H9 (cell line): Measurements from ENCODE around the gene KCNE4. TPM values are rescaled to one million over a fixed set of nuclear protein-coding genes. Genes with fewer than 3 reads are reported as not detected.

ENCODE experiments used
- DNase-seq: peaks from one replicate; pipeline ENCODE4 v3.0.0-alpha.2; 2017
- H2AFZ ChIP-seq: one replicate; pipeline ENCODE4 v1.6.1; 2013; ENCODE audit warnings: mild to moderate bottlenecking, low read length, control low read depth, moderate library complexity
- H2AK5ac ChIP-seq: 2 replicates; pipeline ENCODE4 v1.6.1; 2013; ENCODE audit warnings: low read length, control low read depth, mixed read lengths; ENCODE audit not compliant: insufficient read length
- H2BK120ac ChIP-seq: one replicate; pipeline ENCODE4 v1.6.1; 2013; ENCODE audit warnings: low read depth, mild to moderate bottlenecking, low read length, control low read depth, inconsistent platforms; ENCODE audit not compliant: poor library complexity, severe bottlenecking
- H2BK12ac ChIP-seq: 2 replicates; pipeline ENCODE4 v1.6.1; 2013; ENCODE audit warnings: low read length, control low read depth, mixed read lengths, low read depth; ENCODE audit not compliant: insufficient read length
- H2BK15ac ChIP-seq: 2 replicates; pipeline ENCODE4 v1.6.1; 2013; ENCODE audit warnings: low read depth, low read length, control low read depth
- H2BK20ac ChIP-seq: one replicate; pipeline ENCODE4 v1.6.1; 2013; ENCODE audit warnings: low read depth, mild to moderate bottlenecking, low read length, control low read depth, inconsistent platforms; ENCODE audit not compliant: poor library complexity, severe bottlenecking
- H2BK5ac ChIP-seq: 2 replicates; pipeline ENCODE4 v1.6.1; 2013; ENCODE audit warnings: low read length, control low read depth, mixed read lengths; ENCODE audit not compliant: insufficient read length
- H3K14ac ChIP-seq: 2 replicates; pipeline ENCODE4 v1.6.1; 2013; ENCODE audit warnings: low read length, control low read depth; ENCODE audit not compliant: insufficient read depth
- H3K18ac ChIP-seq: 2 replicates; pipeline ENCODE4 v1.6.1; 2013; ENCODE audit warnings: low read depth, mild to moderate bottlenecking, mixed read lengths, low read length, control low read depth; ENCODE audit not compliant: insufficient read length
- H3K23ac ChIP-seq: 2 replicates; pipeline ENCODE4 v1.6.1; 2013; ENCODE audit warnings: low read length, control low read depth, mixed read lengths, low read depth; ENCODE audit not compliant: insufficient read length
- H3K23me2 ChIP-seq: 2 replicates; pipeline ENCODE4 v1.6.1; 2013; ENCODE audit warnings: low read depth, mild to moderate bottlenecking, mixed read lengths, low read length, control low read depth; ENCODE audit not compliant: insufficient read length, poor library complexity, severe bottlenecking
- H3K27ac ChIP-seq: 2 replicates; pipeline ENCODE4 v1.5.1; 2013; ENCODE audit warnings: low read length, control low read depth, mixed read lengths, low read depth; ENCODE audit not compliant: insufficient read length
- H3K27me3 ChIP-seq: 2 replicates; pipeline ENCODE4 v1.6.1; 2013; ENCODE audit warnings: low read length, control low read depth, inconsistent platforms; ENCODE audit not compliant: insufficient read depth
- H3K4ac ChIP-seq: 2 replicates; pipeline ENCODE4 v1.6.1; 2013; ENCODE audit warnings: low read depth, mild to moderate bottlenecking, control low read depth, inconsistent platforms, low read length, moderate library complexity
- H3K4me1 ChIP-seq: 2 replicates; pipeline ENCODE4 v1.6.1; 2013; ENCODE audit warnings: low read length, control low read depth, inconsistent platforms; ENCODE audit not compliant: insufficient read depth
- H3K4me2 ChIP-seq: 2 replicates; pipeline ENCODE4 v1.6.1; 2013; ENCODE audit warnings: low read length, control low read depth, mixed read lengths; ENCODE audit not compliant: insufficient read length, insufficient read depth
- H3K56ac ChIP-seq: 2 replicates; pipeline ENCODE4 v1.6.1; 2013; ENCODE audit warnings: low read depth, mild to moderate bottlenecking, mixed read lengths, low read length, control low read depth; ENCODE audit not compliant: insufficient read length
- H3K79me1 ChIP-seq: 2 replicates; pipeline ENCODE4 v1.6.1; 2013; ENCODE audit warnings: low read depth, mild to moderate bottlenecking, moderate library complexity, low read length, control low read depth, inconsistent platforms; ENCODE audit not compliant: insufficient read depth, poor library complexity, severe bottlenecking
- H3K79me2 ChIP-seq: 2 replicates; pipeline ENCODE4 v1.6.1; 2013; ENCODE audit warnings: low read length, control low read depth, inconsistent platforms; ENCODE audit not compliant: insufficient read depth
- H3K9ac ChIP-seq: 2 replicates; pipeline ENCODE4 v1.6.1; 2013; ENCODE audit warnings: low read length, control low read depth, mixed read lengths; ENCODE audit not compliant: insufficient read length; ENCODE audit errors: extremely low read depth
- H3K9me3 ChIP-seq: one replicate; pipeline ENCODE4 v1.6.1; 2013; ENCODE audit warnings: low read depth, low read length, inconsistent platforms; ENCODE audit not compliant: control insufficient read depth
- H3T11ph ChIP-seq: one replicate; pipeline ENCODE4 v1.6.1; 2013; ENCODE audit warnings: mild to moderate bottlenecking, low read length, control low read depth, inconsistent platforms
- H4K20me1 ChIP-seq: one replicate; pipeline ENCODE4 v1.6.1; 2013; ENCODE audit not compliant: control insufficient read depth, insufficient read length, insufficient read depth
- H4K5ac ChIP-seq: 2 replicates; pipeline ENCODE4 v1.6.1; 2013; ENCODE audit warnings: low read depth, mild to moderate bottlenecking, mixed read lengths, low read length, control low read depth; ENCODE audit not compliant: insufficient read length
- H4K8ac ChIP-seq: replicated peaks from 2 replicates; pipeline ENCODE4 v1.6.1; 2013; ENCODE audit warnings: low read length, control low read depth, mixed read lengths, low read depth; ENCODE audit not compliant: insufficient read length
- H4K91ac ChIP-seq: 2 replicates; pipeline ENCODE4 v1.6.1; 2013; ENCODE audit warnings: low read depth, mild to moderate bottlenecking, moderate library complexity, mixed read lengths, low read length, control low read depth; ENCODE audit not compliant: insufficient read length
- H3K27ac Mint-ChIP-seq, 3 experiments: 2 replicates in 2 of 3; 3 replicates in 1 of 3; pipeline ENCODE4 v1.8.0; 2020 to 2021; ENCODE audit warnings: mixed read lengths in 3 of 3, mild to moderate bottlenecking in 1 of 3, moderate library complexity in 1 of 3
- H3K27me3 Mint-ChIP-seq: 2 replicates; pipeline ENCODE4 v1.8.0; 2021; ENCODE audit warnings: low read depth, mild to moderate bottlenecking, moderate library complexity, mixed read lengths
- H3K36me3 Mint-ChIP-seq, 3 experiments: 2 replicates in 2 of 3; 3 replicates in 1 of 3; pipeline ENCODE4 v1.8.0; 2020 to 2021; ENCODE audit warnings: low read depth in 3 of 3, mixed read lengths in 3 of 3; ENCODE audit not compliant: insufficient read depth in 1 of 3
- H3K4me1 Mint-ChIP-seq, 2 experiments: 2 replicates each; pipeline ENCODE4 v1.8.0; 2020; ENCODE audit warnings: mixed read lengths in 2 of 2
- H3K4me3 Mint-ChIP-seq, 2 experiments: 2 replicates in 1 of 2; 3 replicates in 1 of 2; pipeline ENCODE4 v1.8.0; 2020 to 2021; ENCODE audit warnings: mild to moderate bottlenecking in 2 of 2, mixed read lengths in 2 of 2, moderate library complexity in 1 of 2
- H3K9me3 Mint-ChIP-seq, 2 experiments: 2 replicates in 1 of 2; 3 replicates in 1 of 2; pipeline ENCODE4 v1.8.0; 2020; ENCODE audit warnings: mild to moderate bottlenecking in 2 of 2, mixed read lengths in 2 of 2, moderate library complexity in 1 of 2
- WGBS: extraction: QIAGEN DNeasy Blood & Tissue Kit; methylation state at CpG from one replicate; pipeline ENCODE4 v1.1.7; 2013; ENCODE audit warnings: missing lambda C conversion rate, low lambda C conversion rate, mixed read lengths; ENCODE audit not compliant: insufficient read length; ENCODE audit errors: extremely low coverage; 5-methylcytosine and 5-hydroxymethylcytosine counted together
- total RNA-seq: library from RNA; stranded (reverse); gene quantifications from 2 replicates; pipeline ENCODE4 v1.2.1, GENCODE V29; 2021
- TF ChIP-seq, protein P1 (sequence below): fragments of 200-600 bp; sonication (generic); conservative IDR thresholded peaks from 3 replicates; pipeline ENCODE4 v1.8.0; 2021; ENCODE audit warnings: antibody characterized with exemption, mild to moderate bottlenecking

Gene KCNE4
- total RNA-seq, 1 experiment from 2014 or later: 0.24 TPM

GRCh38 chr2:223069465-223069864 lies 17.5 kb downstream of the KCNE4 start:
- H3K27me3 Mint-ChIP-seq: peaks cover 2% of the 10 kb centered on the region; the same call in 1 of the 2 replicates
- no peak overlapping the region for H2BK5ac ChIP-seq
- no peaks in the 10 kb centered on the region for H3K79me2 ChIP-seq

More at GRCh38 chr2:223069465-223069864, 17.5 kb downstream of the KCNE4 start:
- no peak overlapping the region for H3K56ac ChIP-seq
- H3K36me3 Mint-ChIP-seq: no peaks in the 10 kb centered on the region
- no peak overlapping the region for H2BK12ac ChIP-seq
- no peaks in the 10 kb centered on the region for H3K9me3 ChIP-seq
- no peaks in the 10 kb centered on the region for H3K4me1 ChIP-seq
- peaks cover 6 to 9% of the 10 kb centered on the region in 2 experiments for H3K4me1 Mint-ChIP-seq
- no peak overlapping the region for H2AFZ ChIP-seq
- H3K4me2 ChIP-seq: no peak overlapping the region
- no peak overlapping the region for H3K4ac ChIP-seq
- H3K23ac ChIP-seq: no peak overlapping the region
- H3K14ac ChIP-seq: no peak overlapping the region
- H2AK5ac ChIP-seq: no peak overlapping the region
- H2BK120ac ChIP-seq: no peak overlapping the region
- no peak overlapping the region for H3K27ac ChIP-seq
- no peaks in the 10 kb centered on the region for H3K79me1 ChIP-seq
- TF ChIP-seq, protein P1, sequence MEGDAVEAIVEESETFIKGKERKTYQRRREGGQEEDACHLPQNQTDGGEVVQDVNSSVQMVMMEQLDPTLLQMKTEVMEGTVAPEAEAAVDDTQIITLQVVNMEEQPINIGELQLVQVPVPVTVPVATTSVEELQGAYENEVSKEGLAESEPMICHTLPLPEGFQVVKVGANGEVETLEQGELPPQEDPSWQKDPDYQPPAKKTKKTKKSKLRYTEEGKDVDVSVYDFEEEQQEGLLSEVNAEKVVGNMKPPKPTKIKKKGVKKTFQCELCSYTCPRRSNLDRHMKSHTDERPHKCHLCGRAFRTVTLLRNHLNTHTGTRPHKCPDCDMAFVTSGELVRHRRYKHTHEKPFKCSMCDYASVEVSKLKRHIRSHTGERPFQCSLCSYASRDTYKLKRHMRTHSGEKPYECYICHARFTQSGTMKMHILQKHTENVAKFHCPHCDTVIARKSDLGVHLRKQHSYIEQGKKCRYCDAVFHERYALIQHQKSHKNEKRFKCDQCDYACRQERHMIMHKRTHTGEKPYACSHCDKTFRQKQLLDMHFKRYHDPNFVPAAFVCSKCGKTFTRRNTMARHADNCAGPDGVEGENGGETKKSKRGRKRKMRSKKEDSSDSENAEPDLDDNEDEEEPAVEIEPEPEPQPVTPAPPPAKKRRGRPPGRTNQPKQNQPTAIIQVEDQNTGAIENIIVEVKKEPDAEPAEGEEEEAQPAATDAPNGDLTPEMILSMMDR: no peak
- H3K9me3 Mint-ChIP-seq: no peaks in the 10 kb centered on the region
- no peak overlapping the region for H3K18ac ChIP-seq
- no peak overlapping the region for H2BK15ac ChIP-seq
- no peak for DNase-seq
- no peak overlapping the region for H4K5ac ChIP-seq
- no peak overlapping the region for H3K27ac Mint-ChIP-seq
- H4K91ac ChIP-seq: no peak overlapping the region
- H3K23me2 ChIP-seq: no peaks in the 10 kb centered on the region
- H3K4me3 Mint-ChIP-seq: no peak overlapping the region
- H3T11ph ChIP-seq: no peak overlapping the region
- no peaks in the 10 kb centered on the region for H4K20me1 ChIP-seq
- no peak overlapping the region for H4K8ac ChIP-seq
- no peaks in the 10 kb centered on the region for H3K27me3 ChIP-seq
- H2BK20ac ChIP-seq: no peak overlapping the region
- no CpG with 5 or more reads among the region's 3 CpGs for WGBS
- H3K9ac ChIP-seq: no peak overlapping the region
